Left hindlimb (tissue), 1 donor: ENCODE results near the gene ILDR1.

Source experiments
- DNase-seq: peaks from one replicate; pipeline ENCODE4 v3.0.0-alpha.2; 2018

The ILDR1 gene

GRCh38 chr3:121989943-121990342, 32.1 kb downstream of the ILDR1 start:
- no peak for DNase-seq

DNA sequence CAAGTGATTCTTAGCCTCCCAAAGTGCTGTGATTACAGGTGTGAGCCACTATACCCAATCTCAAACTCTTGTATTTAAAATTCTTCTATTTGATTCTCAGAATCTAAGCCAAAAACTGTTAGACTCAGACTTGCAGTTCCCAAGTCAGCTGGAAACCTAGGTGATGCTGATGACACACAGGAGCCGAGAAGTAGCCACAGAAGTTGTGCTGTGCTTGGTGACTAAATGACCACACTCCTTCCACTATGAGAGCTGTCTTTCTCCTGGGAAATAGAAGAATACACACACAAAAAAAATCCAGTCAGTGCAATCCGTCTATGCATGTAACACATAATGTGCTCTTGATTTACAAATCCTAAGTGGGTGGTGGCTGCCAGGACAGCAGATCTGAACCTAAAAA, 33.9 kb downstream of the ILDR1 start:
- no peak for DNase-seq

DNA sequence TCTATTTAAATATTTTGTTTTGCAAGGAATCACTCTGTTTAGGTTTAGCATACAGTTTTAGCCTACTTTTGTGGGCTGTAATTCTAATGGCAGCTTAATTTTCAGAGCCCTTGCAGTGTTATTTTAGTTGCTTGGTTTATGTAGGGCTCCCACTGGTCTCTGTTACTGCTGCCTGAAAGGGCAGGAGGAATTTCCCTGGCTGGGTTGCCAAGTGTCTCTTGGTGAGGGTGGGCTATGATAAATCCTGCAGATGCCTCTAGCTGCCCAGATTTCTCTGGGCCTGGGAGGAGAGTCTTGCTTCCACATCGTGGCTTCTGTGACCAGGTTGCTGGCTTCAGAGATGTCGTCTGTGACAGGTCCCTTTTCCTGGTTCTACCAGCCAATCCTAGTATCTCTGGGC, 36.2 kb downstream of the ILDR1 start:
- no peak for DNase-seq

DNA sequence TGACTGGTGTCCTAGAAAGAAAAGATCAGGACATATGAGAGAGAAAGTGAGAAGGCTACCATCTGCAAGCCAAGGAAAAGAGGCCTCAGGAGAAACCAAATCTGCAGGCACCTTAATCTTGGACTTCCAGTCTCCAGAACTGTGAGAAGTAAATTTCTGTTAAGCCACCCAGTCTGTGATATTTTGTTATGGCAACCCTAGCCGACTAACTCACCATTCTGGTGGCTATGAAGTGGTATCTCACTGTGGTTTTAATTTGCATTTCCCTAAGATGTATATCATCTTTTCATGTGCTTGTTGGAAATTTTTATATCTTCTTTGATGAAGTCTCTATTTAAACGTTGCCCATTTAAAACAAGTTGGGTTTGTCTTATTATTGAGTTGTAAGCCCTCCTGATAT, 40.6 kb downstream of the ILDR1 start:
- DNase-seq: no peak

DNA sequence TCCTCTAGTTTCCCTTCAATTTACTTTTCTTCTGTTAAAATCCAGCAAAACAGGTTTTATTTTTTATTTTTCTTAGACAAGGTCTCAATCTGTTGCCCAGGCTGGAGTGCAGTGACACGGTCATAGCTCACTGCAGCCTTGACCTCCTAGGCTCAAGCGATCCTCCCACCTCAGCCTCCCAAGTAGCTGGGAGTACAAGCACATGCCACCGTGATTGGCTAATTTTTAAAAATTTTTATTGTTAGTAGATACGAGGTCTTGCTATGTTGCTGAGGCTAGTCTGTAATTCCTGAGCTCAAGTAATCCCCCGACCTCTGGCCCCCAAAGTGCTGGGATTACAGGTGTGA, 41.6 kb downstream of the ILDR1 start:
- DNase-seq: no peak

GRCh38 chr3:121979734-121980449, 42.2 kb downstream of the ILDR1 start:
- no peak for DNase-seq

- DNase-seq: no peak
Observed at GRCh38 chr3:121979246-121979645, 42.8 kb downstream of the ILDR1 start.

DNA sequence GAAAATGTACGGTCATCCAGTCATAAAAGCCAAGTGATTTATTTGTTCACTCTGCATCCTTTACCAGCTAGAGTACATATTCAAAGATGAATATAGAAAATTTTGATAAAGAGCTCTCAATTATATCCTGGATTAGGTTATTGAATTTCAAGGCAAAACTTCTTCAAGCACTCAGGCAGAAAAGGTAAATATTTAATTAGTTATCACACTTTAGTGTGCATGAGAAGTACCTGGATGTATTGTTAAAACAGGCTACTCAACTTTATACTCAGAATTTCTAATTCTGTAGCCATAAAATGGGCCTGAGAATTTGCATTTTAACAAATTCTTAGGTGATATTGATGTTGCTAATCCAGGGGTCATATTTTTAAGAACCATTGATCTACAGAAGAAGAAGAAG, 45.3 kb downstream of the ILDR1 start:
- DNase-seq: no peak

- DNase-seq: no peak
Observed at GRCh38 chr3:121975702-121976302, 46.2 kb downstream of the ILDR1 start.

- no peak for DNase-seq
Observed at GRCh38 chr3:121974601-121975111, 47.4 kb downstream of the ILDR1 start.

GRCh38 chr3:121970047-121970446, 52.0 kb downstream of the ILDR1 start:
- DNase-seq: no peak

- DNase-seq: no peak
Observed at GRCh38 chr3:121969631-121970030, 52.4 kb downstream of the ILDR1 start.

GRCh38 chr3:121963608-121964007, 58.4 kb downstream of the ILDR1 start:
- DNase-seq: no peak

- DNase-seq: no peak
Observed at GRCh38 chr3:121962443-121962842, 59.6 kb downstream of the ILDR1 start.

- DNase-seq: no peak
Observed at GRCh38 chr3:121961283-121961682, 60.8 kb downstream of the ILDR1 start.

- DNase-seq: no peak
Observed at GRCh38 chr3:121958801-121959200, 63.2 kb downstream of the ILDR1 start.

DNA sequence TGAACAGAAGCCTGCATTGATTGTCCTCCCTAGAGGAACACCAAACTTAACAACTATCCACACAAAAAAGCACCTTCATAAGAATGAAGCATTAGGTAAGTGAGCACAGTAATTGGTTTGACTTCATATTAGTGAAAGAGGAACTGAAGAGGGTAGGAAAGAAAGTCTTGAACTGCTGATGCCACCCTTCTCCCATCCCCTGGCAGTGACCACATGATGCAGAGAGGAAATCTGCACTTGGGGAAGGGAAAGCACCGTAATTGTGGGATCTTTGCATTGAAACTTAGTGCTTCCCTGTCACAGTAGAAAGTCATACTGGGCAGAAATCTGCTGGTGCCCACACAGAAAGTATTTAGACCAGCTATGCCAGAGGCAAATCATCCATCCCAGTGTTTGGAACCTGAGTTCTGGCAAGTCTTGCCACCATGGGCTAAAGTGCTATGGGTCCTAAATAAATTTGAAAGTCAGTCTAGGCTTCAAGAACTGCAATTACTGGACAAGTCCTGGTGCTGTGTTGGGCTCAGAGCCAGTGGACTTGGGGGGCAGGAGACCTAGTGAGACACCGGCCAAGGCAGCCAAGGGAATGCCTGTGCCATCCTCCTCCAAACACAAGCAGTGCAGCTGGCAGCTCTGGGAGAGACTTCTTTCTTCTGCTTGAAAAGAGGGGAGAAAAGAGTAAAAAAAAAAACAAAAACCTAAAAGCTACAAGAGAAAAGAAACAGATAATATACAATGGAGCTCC, 64.2 kb downstream of the ILDR1 start:
- DNase-seq: peak; percentile 30

- no peak for DNase-seq
Observed at GRCh38 chr3:121956363-121956762, 65.7 kb downstream of the ILDR1 start.

DNA sequence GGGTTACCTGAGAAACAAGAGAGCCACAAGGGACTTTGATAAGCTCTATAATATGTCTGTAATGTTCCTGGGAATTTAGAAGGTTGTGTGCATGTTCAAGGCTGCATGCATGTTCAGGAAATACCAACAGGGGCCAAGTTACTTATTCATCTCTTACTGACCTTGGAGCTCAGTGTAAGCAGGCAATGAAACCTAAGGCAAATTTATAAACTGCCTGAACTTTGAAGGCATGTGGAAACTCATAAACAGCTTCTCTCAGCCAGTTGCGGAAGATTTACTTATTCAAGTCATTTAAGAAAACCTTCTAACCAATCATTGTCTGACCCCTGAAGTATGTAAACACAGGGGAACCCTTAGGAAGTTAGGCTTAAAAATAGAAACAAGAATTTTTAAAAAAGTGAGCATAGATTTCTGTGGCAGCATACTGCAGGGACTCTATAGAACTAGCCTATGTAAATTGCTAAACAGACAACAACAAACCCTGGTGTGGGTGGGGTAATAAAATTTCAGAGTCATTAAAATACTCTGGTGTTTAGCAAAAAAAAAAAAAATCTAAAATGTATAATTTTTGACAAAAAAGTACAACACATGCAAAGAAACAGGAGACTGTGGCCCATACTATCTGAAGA, 70.6 kb downstream of the ILDR1 start:
- no peak for DNase-seq

DNA sequence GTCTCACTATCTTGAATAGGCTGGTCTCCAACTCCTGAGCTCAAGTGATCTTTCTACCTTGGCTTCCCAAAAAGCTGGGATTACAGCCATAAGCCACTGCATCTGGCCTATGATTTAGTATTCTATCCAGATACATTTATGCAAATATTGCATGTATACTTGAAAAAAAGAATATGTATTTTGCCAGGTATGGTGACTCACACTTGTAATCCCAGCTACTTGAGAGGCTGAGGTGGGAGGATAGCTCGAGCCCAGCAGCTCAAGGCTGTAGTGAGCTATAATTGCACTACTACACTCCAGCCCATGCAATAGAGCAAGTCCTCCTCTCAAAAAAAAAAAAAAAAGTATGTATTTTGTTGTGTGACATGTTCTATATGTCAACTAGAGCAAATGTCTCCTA, 73.4 kb downstream of the ILDR1 start:
- DNase-seq: no peak

DNA sequence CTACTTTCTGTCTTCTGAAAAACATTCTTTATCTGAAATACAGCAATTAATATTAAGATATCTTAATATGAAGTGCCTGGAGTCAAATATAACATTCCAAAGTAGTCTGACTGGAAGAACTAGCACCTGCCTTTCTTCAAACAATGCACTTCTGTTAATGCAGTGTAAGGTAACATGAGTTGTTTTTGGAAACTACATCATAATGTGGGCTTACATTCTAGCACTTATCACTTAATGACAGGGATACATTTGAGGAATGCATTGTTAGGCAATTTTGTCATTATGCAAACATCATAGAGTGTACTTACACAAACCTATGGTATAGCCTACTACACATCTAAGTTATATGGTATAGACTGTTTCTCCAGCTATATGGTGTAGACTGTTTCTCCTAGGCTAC, 78.6 kb downstream of the ILDR1 start:
- DNase-seq: no peak

GRCh38 chr3:121942116-121942786, 79.8 kb downstream of the ILDR1 start:
- DNase-seq: no peak

GRCh38 chr3:121941592-121941991, 80.5 kb downstream of the ILDR1 start:
- DNase-seq: no peak
